H9 (cell line): ENCODE measurements around the gene FAM25A. TPM values are rescaled to one million over a fixed set of nuclear protein-coding genes. Genes with fewer than 3 reads are reported as not detected.

Source experiments
- DNase-seq: peaks from one replicate; pipeline ENCODE4 v3.0.0-alpha.2; 2017
- H2AFZ ChIP-seq: one replicate; pipeline ENCODE4 v1.6.1; 2013; ENCODE audit warnings: mild to moderate bottlenecking, low read length, control low read depth, moderate library complexity
- H2AK5ac ChIP-seq: 2 replicates; pipeline ENCODE4 v1.6.1; 2013; ENCODE audit warnings: low read length, control low read depth, mixed read lengths; ENCODE audit not compliant: insufficient read length
- H2BK120ac ChIP-seq: one replicate; pipeline ENCODE4 v1.6.1; 2013; ENCODE audit warnings: low read depth, mild to moderate bottlenecking, low read length, control low read depth, inconsistent platforms; ENCODE audit not compliant: poor library complexity, severe bottlenecking
- H2BK12ac ChIP-seq: 2 replicates; pipeline ENCODE4 v1.6.1; 2013; ENCODE audit warnings: low read length, control low read depth, mixed read lengths, low read depth; ENCODE audit not compliant: insufficient read length
- H2BK15ac ChIP-seq: 2 replicates; pipeline ENCODE4 v1.6.1; 2013; ENCODE audit warnings: low read depth, low read length, control low read depth
- H2BK20ac ChIP-seq: one replicate; pipeline ENCODE4 v1.6.1; 2013; ENCODE audit warnings: low read depth, mild to moderate bottlenecking, low read length, control low read depth, inconsistent platforms; ENCODE audit not compliant: poor library complexity, severe bottlenecking
- H2BK5ac ChIP-seq: 2 replicates; pipeline ENCODE4 v1.6.1; 2013; ENCODE audit warnings: low read length, control low read depth, mixed read lengths; ENCODE audit not compliant: insufficient read length
- H3K14ac ChIP-seq: 2 replicates; pipeline ENCODE4 v1.6.1; 2013; ENCODE audit warnings: low read length, control low read depth; ENCODE audit not compliant: insufficient read depth
- H3K18ac ChIP-seq: 2 replicates; pipeline ENCODE4 v1.6.1; 2013; ENCODE audit warnings: low read depth, mild to moderate bottlenecking, mixed read lengths, low read length, control low read depth; ENCODE audit not compliant: insufficient read length
- H3K23ac ChIP-seq: 2 replicates; pipeline ENCODE4 v1.6.1; 2013; ENCODE audit warnings: low read length, control low read depth, mixed read lengths, low read depth; ENCODE audit not compliant: insufficient read length
- H3K23me2 ChIP-seq: 2 replicates; pipeline ENCODE4 v1.6.1; 2013; ENCODE audit warnings: low read depth, mild to moderate bottlenecking, mixed read lengths, low read length, control low read depth; ENCODE audit not compliant: insufficient read length, poor library complexity, severe bottlenecking
- H3K27ac ChIP-seq: 2 replicates; pipeline ENCODE4 v1.5.1; 2013; ENCODE audit warnings: low read length, control low read depth, mixed read lengths, low read depth; ENCODE audit not compliant: insufficient read length
- H3K27me3 ChIP-seq: 2 replicates; pipeline ENCODE4 v1.6.1; 2013; ENCODE audit warnings: low read length, control low read depth, inconsistent platforms; ENCODE audit not compliant: insufficient read depth
- H3K4ac ChIP-seq: 2 replicates; pipeline ENCODE4 v1.6.1; 2013; ENCODE audit warnings: low read depth, mild to moderate bottlenecking, control low read depth, inconsistent platforms, low read length, moderate library complexity
- H3K4me1 ChIP-seq: 2 replicates; pipeline ENCODE4 v1.6.1; 2013; ENCODE audit warnings: low read length, control low read depth, inconsistent platforms; ENCODE audit not compliant: insufficient read depth
- H3K4me2 ChIP-seq: 2 replicates; pipeline ENCODE4 v1.6.1; 2013; ENCODE audit warnings: low read length, control low read depth, mixed read lengths; ENCODE audit not compliant: insufficient read length, insufficient read depth
- H3K56ac ChIP-seq: 2 replicates; pipeline ENCODE4 v1.6.1; 2013; ENCODE audit warnings: low read depth, mild to moderate bottlenecking, mixed read lengths, low read length, control low read depth; ENCODE audit not compliant: insufficient read length
- H3K79me1 ChIP-seq: 2 replicates; pipeline ENCODE4 v1.6.1; 2013; ENCODE audit warnings: low read depth, mild to moderate bottlenecking, moderate library complexity, low read length, control low read depth, inconsistent platforms; ENCODE audit not compliant: insufficient read depth, poor library complexity, severe bottlenecking
- H3K79me2 ChIP-seq: 2 replicates; pipeline ENCODE4 v1.6.1; 2013; ENCODE audit warnings: low read length, control low read depth, inconsistent platforms; ENCODE audit not compliant: insufficient read depth
- H3K9ac ChIP-seq: 2 replicates; pipeline ENCODE4 v1.6.1; 2013; ENCODE audit warnings: low read length, control low read depth, mixed read lengths; ENCODE audit not compliant: insufficient read length; ENCODE audit errors: extremely low read depth
- H3K9me3 ChIP-seq: one replicate; pipeline ENCODE4 v1.6.1; 2013; ENCODE audit warnings: low read depth, low read length, inconsistent platforms; ENCODE audit not compliant: control insufficient read depth
- H3T11ph ChIP-seq: one replicate; pipeline ENCODE4 v1.6.1; 2013; ENCODE audit warnings: mild to moderate bottlenecking, low read length, control low read depth, inconsistent platforms
- H4K20me1 ChIP-seq: one replicate; pipeline ENCODE4 v1.6.1; 2013; ENCODE audit not compliant: control insufficient read depth, insufficient read length, insufficient read depth
- H4K5ac ChIP-seq: 2 replicates; pipeline ENCODE4 v1.6.1; 2013; ENCODE audit warnings: low read depth, mild to moderate bottlenecking, mixed read lengths, low read length, control low read depth; ENCODE audit not compliant: insufficient read length
- H4K8ac ChIP-seq: replicated peaks from 2 replicates; pipeline ENCODE4 v1.6.1; 2013; ENCODE audit warnings: low read length, control low read depth, mixed read lengths, low read depth; ENCODE audit not compliant: insufficient read length
- H4K91ac ChIP-seq: 2 replicates; pipeline ENCODE4 v1.6.1; 2013; ENCODE audit warnings: low read depth, mild to moderate bottlenecking, moderate library complexity, mixed read lengths, low read length, control low read depth; ENCODE audit not compliant: insufficient read length
- H3K27ac Mint-ChIP-seq, 3 experiments: 2 replicates in 2 of 3; 3 replicates in 1 of 3; pipeline ENCODE4 v1.8.0; 2020 to 2021; ENCODE audit warnings: mixed read lengths in 3 of 3, mild to moderate bottlenecking in 1 of 3, moderate library complexity in 1 of 3
- H3K27me3 Mint-ChIP-seq: 2 replicates; pipeline ENCODE4 v1.8.0; 2021; ENCODE audit warnings: low read depth, mild to moderate bottlenecking, moderate library complexity, mixed read lengths
- H3K36me3 Mint-ChIP-seq, 3 experiments: 2 replicates in 2 of 3; 3 replicates in 1 of 3; pipeline ENCODE4 v1.8.0; 2020 to 2021; ENCODE audit warnings: low read depth in 3 of 3, mixed read lengths in 3 of 3; ENCODE audit not compliant: insufficient read depth in 1 of 3
- H3K4me1 Mint-ChIP-seq, 2 experiments: 2 replicates each; pipeline ENCODE4 v1.8.0; 2020; ENCODE audit warnings: mixed read lengths in 2 of 2
- H3K4me3 Mint-ChIP-seq, 2 experiments: 2 replicates in 1 of 2; 3 replicates in 1 of 2; pipeline ENCODE4 v1.8.0; 2020 to 2021; ENCODE audit warnings: mild to moderate bottlenecking in 2 of 2, mixed read lengths in 2 of 2, moderate library complexity in 1 of 2
- H3K9me3 Mint-ChIP-seq, 2 experiments: 2 replicates in 1 of 2; 3 replicates in 1 of 2; pipeline ENCODE4 v1.8.0; 2020; ENCODE audit warnings: mild to moderate bottlenecking in 2 of 2, mixed read lengths in 2 of 2, moderate library complexity in 1 of 2
- CTCF ChIP-seq: fragments of 200-600 bp; sonication (generic); conservative IDR thresholded peaks from 3 replicates; pipeline ENCODE4 v1.8.0; 2021; ENCODE audit warnings: antibody characterized with exemption, mild to moderate bottlenecking
- total RNA-seq: library from RNA; stranded (reverse); gene quantifications from 2 replicates; pipeline ENCODE4 v1.2.1, GENCODE V29; 2021

Gene FAM25A
- total RNA-seq, 1 experiment from 2014 or later = not detected

- no peak overlapping the region for H3K9ac ChIP-seq
- no peak overlapping the region for H4K91ac ChIP-seq
- Mint-ChIP-seq H3K9me3 (no peaks in the 10 kb centered on the region), H3K27me3 (no peaks in the 10 kb centered on the region), H3K4me1 (no peaks in the 10 kb centered on the region), H3K36me3 (no peaks in the 10 kb centered on the region), H3K27ac (no peak overlapping the region), H3K4me3 (no peak overlapping the region)
- H2BK20ac ChIP-seq = no peak overlapping the region
- no peaks in the 10 kb centered on the region for H3K79me1 ChIP-seq
- no peak overlapping the region for H3K56ac ChIP-seq
- H3K9me3 ChIP-seq = no peaks in the 10 kb centered on the region
- no peaks in the 10 kb centered on the region for H3K79me2 ChIP-seq
- no peak overlapping the region for H3K27ac ChIP-seq
- no peaks in the 10 kb centered on the region for H3K4me1 ChIP-seq
- no peak overlapping the region for H3K4ac ChIP-seq
- no peaks in the 10 kb centered on the region for H4K20me1 ChIP-seq
- H2BK5ac ChIP-seq = no peak overlapping the region
- H3K23ac ChIP-seq = no peak overlapping the region
- H2BK120ac ChIP-seq = no peak overlapping the region
- H4K8ac ChIP-seq = no peak overlapping the region
- H3K14ac ChIP-seq = no peak overlapping the region
- H3K18ac ChIP-seq = no peak overlapping the region
- H2AK5ac ChIP-seq = no peak overlapping the region
- no peak overlapping the region for H2BK12ac ChIP-seq
- no peak overlapping the region for H4K5ac ChIP-seq
- no peaks in the 10 kb centered on the region for H3K27me3 ChIP-seq
- H2BK15ac ChIP-seq = no peak overlapping the region
- H2AFZ ChIP-seq = no peak overlapping the region
- H3K23me2 ChIP-seq = no peaks in the 10 kb centered on the region
- no peak overlapping the region for H3K4me2 ChIP-seq
- TF ChIP-seq CTCF = no peak
- no peak for DNase-seq
- no peak overlapping the region for H3T11ph ChIP-seq
Observed at GRCh38 chr10:86992456-86992855, 27.6 kb upstream of the FAM25A start.
